HFF-Myc (cell line): ENCODE measurements around the gene CNDP2.
"Not testable (repeated sequence)": the region's sequence is repeated elsewhere in the genome, so short reads cannot be mapped to it uniquely, and the experiment has no call there.

ENCODE experiments used
- DNase-seq: peaks from one replicate; pipeline ENCODE4 v3.0.0-alpha.2; 2011; ENCODE audit warnings: low read depth; ENCODE audit errors: extremely low read depth
- H3K4me3 ChIP-seq: replicated peaks from 2 replicates; pipeline ENCODE4 v1.5.1; 2011; ENCODE audit warnings: low read depth, mild to moderate bottlenecking, control low read depth, low read length
- TF ChIP-seq, protein P1 (sequence below): IDR thresholded peaks from 2 replicates; pipeline ENCODE4 v1.5.1; 2012; ENCODE audit warnings: mild to moderate bottlenecking, low read depth, low read length, control low read depth; ENCODE audit errors: missing control alignments

The CNDP2 gene

DNA sequence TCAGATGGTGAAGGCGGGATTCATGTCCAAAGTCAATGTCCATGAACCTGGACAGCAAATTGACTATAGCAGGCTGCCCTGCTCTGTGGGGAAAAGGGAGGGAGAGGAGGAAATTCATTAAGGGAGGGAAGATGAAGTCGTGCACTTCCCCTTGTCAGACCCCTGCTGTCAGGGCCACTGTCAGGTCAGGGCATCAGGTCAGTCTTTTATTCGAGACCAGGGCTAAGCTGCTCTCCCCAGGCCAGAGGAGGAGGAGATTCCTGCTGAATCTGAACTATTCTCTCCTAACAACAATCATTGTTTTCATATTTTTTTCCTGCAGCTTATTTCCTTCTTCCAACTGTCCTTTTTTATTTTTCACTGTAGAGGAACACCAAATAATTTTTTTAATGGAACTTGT, 55.3 kb downstream of the CNDP2 start:
- no peak for DNase-seq
- TF ChIP-seq, protein P1, sequence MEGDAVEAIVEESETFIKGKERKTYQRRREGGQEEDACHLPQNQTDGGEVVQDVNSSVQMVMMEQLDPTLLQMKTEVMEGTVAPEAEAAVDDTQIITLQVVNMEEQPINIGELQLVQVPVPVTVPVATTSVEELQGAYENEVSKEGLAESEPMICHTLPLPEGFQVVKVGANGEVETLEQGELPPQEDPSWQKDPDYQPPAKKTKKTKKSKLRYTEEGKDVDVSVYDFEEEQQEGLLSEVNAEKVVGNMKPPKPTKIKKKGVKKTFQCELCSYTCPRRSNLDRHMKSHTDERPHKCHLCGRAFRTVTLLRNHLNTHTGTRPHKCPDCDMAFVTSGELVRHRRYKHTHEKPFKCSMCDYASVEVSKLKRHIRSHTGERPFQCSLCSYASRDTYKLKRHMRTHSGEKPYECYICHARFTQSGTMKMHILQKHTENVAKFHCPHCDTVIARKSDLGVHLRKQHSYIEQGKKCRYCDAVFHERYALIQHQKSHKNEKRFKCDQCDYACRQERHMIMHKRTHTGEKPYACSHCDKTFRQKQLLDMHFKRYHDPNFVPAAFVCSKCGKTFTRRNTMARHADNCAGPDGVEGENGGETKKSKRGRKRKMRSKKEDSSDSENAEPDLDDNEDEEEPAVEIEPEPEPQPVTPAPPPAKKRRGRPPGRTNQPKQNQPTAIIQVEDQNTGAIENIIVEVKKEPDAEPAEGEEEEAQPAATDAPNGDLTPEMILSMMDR = no peak
- no peak overlapping the region for H3K4me3 ChIP-seq

DNA sequence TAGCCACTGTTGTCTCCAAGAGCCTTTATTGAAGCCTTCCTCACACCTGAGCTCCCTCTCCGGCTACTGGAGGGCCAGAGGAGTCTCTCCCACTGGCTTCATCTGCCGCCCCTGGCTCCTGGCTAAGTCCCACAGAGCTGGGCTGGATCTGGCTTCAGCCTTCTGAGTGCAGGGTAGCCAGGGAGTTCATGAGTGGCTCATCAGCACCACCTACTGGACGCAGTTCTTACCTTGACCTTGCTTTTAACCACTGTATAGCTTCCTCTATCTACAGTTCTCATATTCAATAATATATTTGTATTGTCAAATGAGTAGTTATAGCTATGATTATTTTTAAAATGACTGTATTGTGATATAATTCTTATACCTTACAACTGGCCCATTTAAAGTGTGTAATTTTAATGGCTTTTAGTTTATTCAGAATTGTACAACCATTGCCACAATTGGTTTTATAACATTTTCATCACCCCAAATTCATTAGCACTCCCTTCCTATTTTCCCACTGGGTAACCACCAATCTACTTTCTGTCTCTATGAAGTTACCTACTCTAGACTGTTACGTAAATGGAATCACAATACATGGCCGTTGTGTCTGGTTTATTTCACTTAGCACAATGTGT, 55.9 kb downstream of the CNDP2 start:
- no peak overlapping the region for H3K4me3 ChIP-seq
- DNase-seq = peak; percentile 85
- TF ChIP-seq, protein P1 = peak; percentile 83

DNA sequence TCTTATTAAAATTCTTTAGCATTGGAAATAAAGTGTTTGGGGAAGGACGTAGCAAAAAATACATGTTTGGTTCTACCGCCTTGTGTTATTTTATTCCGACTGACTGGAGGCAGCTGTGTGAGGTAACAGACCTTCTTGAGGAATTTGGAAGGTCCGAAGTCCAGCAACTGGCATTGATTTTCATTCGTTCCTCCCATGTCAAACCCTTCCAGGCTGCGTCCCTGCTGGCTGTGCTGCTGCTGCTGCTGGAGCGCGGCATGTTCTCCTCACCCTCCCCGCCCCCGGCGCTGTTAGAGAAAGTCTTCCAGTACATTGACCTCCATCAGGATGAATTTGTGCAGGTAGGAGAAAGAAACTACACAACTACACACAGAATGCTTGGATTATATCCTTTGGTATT, 60.0 kb downstream of the CNDP2 start:
- no peak overlapping the region for H3K4me3 ChIP-seq
- no peak for DNase-seq
- TF ChIP-seq, protein P1 = no peak

DNA sequence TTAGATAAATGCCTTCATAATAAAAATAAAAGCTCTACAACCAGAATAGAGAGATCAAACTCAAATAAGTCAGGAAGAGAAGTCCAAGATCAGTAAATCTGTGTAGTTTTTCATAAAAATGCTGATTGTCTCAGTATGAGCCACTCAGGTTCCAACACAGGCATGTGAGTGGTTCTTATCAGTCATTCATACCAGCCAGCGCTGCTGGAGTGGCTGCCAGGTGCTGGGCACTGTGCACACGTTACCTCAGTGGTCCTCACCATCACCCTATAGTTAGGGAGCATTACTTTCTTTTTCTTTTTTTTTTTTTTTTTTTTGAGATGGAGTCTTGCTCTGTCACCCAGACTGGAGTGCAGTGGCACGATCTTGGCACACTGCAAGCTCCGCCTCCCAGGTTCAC, 61.9 kb downstream of the CNDP2 start:
- H3K4me3 ChIP-seq = no peak overlapping the region
- TF ChIP-seq, protein P1 = no peak
- no peak for DNase-seq

DNA sequence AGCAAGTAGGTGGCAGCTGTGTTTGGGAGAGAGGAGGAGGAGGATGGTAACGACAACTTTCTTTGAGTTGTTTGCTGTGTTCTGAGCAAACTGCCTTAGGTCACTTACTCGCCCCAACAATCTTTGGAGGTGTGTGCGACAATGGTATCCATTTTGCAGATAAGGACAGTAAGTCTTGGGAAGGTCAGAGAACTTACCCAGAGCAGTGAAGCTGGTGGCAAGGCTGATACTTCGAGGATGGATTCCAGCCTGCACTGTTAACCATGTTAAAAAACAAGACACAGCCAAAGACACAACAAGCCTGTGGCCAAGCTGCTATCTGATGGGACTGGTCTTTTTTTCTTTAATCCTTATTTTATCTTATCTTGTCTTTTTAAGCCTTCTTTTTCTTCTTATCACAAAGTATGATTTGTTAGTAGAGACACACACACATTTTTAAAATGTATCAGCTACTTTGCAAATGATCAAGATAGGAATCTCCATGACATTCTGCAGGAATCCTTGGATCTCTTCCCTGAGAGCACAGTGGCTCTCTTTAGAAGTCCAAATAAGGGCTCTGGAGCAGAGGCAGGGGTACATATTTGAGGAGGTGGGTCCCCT, 66.1 kb downstream of the CNDP2 start:
- TF ChIP-seq, protein P1 = no peak
- H3K4me3 ChIP-seq = no peak overlapping the region
- DNase-seq = no peak

DNA sequence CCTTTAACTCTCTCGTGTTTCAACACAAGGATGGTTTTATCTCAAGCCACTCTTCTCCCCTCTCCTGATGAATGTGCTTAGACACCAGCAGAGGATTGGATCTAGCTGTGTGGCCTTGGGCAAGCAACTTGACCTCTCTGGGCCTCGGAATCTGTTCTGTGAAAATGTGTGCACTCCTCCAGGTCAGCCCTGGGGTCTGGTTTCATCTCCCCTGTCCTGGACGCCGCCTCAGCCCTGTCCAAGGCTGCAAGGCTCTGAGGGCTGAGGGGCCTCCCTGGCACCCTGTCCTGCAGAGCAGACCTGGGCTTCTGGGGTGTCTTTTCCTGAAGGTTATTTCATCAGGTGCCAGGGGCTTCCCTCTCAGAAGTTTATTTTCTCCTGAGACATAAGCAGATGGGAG, 66.6 kb downstream of the CNDP2 start:
- DNase-seq = no peak
- TF ChIP-seq, protein P1 = no peak
- H3K4me3 ChIP-seq = no peak overlapping the region

DNA sequence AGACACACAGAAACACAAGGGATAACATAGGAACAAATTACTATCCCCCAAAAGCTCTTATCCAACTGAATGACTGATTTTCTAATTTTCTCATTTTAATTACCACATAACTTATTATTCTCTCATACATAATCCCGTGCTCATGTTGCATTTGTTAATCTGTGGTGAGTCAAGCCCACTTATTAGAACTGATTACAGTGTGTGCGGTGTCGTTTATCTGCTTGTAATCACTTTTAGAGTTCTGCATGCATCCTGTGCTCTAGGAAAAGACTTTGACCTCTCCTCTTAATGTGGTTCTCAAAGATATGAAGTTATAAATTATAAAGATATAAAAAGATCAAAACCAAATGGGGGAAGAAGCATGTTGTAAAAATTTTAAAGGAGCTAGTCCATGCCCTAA, 67.8 kb downstream of the CNDP2 start:
- H3K4me3 ChIP-seq = no peak overlapping the region
- TF ChIP-seq, protein P1 = no peak
- DNase-seq = no peak

DNA sequence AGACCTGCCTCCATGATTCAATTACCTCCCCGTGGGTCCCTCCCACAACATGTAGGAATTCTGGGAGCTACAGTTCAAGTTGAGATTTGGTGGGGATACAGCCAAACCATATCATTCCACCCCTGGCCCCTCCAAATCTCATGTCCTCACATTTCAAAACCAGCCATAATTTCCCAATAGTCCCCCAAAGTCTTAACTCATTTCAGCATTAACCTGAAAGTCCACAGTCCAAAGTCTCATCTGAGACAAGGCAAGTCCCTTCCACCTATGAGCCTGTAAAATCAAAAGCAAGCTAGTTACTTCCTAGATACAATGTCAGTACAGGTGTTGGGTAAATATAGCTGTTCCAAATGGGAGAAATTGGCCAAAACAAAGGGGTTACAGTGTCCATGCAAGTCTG, 69.0 kb downstream of the CNDP2 start:
- DNase-seq, H3K4me3 ChIP-seq: not testable (repeated sequence)

DNA sequence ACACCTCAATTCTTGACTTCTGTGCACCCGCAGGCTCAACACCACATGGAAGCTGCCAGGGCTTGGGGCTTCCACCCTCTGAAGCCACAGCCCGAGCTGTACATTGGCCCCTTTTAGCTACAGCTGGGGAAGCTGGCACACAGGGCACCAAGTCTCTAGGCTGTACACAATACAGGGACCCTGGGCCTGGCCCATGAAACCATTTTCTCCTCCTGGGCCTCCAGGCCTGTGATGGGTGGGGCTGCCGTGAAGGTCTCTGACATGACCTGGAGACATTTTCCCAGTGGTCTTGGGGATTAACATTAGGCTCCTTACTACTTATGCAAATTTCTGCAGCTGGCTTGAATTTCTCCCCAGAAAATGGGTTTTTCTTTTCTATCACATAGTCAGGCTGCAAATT, 69.8 kb downstream of the CNDP2 start:
- not testable (repeated sequence) for DNase-seq

More for the DNA sequence above, 69.8 kb downstream of the CNDP2 start:
- H3K4me3 ChIP-seq = not testable (repeated sequence)
